Measurements from ENCODE around the gene CPT1A.

The CPT1A gene

DNA sequence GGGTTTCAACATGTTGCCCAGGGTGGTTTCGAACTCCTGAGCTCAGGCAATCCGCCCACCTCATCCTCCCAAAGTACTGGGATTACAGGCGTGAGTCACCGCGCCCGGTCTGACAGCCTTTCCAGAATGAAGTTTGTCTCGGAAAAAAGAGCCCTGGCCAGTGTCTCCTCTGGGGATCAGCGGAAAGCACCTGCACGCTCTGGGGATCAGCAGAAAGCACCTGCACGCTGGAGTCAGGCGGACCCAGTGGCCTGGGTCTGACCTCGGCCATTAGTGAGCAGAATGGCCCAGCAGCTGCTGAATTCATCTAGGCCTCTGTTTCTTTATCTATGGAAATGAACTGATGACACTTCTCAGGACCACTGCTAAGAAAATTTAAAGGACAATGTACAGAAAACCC is 79.9 kb downstream of the CPT1A start:
- no peak for DNase-seq (ENCODE audit: low read depth in 1 of 2, low spot score in 1 of 2)

DNA sequence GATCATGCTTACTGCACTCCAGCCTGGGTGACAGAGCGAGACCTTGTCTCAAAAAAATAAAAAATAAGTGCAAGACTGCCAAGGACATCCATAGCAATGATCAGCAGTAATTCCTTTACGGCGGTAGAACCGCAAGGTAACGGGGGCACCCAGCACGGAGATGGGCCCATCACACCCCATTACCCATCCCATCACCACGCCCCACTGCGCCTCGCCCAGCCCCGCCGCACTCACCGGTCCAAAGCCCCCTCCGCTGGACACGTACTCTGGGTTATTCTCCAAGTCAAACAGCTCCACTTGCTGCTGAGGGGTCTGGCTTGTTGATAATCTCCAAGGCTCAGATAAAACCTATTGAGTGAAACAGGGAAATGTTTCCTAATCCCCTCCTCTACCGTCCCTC is 81.7 kb downstream of the CPT1A start:
- DNase-seq (ENCODE audit: low read depth in 1 of 2, low spot score in 1 of 2), result no peak

DNA sequence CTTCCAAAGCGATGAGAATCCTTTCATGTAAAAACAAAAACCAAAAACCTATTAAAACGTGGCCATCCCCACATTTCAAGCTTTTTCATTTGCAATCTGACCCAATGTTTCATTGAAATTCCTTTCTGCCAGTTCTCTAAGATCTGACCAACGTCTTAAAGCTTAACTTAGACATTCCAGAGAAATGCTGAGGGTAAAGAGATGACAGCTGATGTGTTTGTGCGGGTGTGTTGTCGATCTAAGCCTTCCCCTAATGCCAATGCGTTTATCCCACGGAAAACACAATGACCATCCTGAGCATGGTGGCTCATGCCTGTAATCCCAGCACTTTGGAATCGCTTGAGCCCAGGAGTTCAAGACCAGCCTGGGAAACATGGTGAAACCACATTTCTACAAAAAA is 84.0 kb downstream of the CPT1A start:
- no peak for DNase-seq (ENCODE audit: low read depth in 1 of 2, low spot score in 1 of 2)

DNA sequence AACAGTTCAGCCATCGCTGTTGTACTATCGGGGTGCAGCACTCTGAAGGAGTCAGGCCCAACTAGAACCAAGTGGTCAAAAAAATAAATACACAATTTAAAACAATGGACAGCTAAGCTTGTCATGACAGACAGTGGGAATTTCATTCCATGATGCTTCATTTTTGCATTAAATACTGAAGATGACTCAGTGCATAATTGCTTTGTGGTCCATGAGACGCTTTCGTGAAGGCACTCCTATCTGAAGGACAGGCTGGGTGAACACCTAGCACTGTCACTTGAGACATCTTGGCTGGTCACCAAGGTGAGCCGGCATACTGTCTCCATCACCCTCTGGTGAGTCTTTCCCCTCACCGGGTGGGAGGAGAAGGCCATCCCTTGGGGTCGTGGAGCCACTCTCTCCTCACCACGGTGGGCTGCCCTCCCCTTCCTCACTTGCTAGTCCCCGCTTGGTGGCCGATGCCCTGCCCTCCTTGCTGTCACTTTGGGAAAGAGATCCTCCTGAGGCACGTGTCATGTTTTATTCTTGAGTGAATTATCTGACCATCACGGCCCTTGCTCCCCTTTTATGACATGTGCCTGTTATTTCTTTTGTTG is 85.4 kb downstream of the CPT1A start:
- DNase-seq (ENCODE audit: low read depth in 1 of 2, low spot score in 1 of 2), result no peak

DNA sequence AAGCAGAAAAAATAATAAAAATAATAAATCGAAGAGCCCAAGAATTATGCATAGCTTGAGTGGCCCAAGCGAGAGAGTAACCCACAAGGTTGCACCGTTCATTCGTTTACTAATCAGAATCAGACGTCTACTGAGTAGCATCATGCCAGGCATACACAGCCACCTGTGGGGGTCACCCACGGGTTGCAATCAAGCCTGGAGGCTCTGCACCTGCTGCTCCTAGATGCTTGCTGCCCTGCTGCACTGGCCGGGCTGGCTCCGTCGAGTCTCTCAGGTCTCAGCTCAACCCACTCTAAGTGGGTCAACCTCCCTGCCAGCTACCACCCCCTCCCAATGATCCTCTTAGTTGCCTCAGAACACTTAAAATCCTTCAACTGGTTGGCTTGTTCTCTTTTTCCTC is 88.4 kb downstream of the CPT1A start:
- no peak for DNase-seq (ENCODE audit: low read depth in 1 of 2, low spot score in 1 of 2)

DNA sequence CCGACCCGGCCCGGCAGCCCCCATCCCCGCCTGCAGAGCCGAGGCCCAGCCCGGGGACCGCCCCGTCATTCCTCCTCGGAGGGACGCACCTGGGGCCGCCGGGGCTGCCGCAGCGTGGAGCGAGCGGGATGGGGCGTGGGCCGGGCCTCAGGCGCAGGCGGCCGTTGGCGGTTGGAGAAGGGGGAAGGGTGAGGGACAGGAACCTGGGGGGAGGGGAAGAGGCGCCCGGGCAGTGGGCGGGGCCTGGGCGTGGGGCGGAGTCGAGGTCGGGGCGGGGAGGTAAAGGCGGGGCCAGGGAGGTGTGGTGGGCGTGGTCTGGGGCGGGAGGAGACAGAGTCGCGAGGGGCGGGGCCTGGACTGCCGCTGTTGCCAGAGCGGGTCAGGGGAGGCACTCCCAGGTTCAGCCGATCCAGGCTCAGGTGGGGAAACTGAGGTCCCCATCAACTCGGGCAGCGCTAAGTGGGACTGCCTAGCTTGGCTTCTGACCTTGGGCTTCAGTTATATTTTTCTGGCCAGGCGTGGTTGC is 90.3 kb downstream of the CPT1A start, which contains the start of gene TESMIN:
TSS of gene TESMIN (minus strand) at position 190 of the 526 bp plus-strand sequence. CDS start 860 bp downstream, outside the sequence.
- DNase-seq (ENCODE audit: low read depth in 1 of 2, low spot score in 1 of 2), result peak; percentile 87 to 88

DNA sequence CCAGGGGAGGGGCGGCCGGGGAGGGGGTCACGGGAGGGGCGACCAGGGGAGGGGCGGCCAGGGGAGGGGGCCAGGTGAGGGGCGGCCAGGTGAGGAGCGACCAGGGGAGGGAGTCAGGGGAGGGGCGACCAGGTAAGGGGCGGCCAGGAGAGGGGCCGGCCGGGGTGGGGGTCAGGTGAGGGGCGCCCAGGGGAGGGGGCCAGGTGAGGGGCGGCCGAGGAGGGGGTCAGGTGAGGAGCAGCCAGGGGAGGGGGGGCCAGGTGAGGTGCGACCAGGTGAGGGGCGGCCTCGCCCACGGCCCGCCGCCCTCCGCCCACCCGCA is 90.8 kb downstream of the CPT1A start:
- DNase-seq (ENCODE audit: low read depth in 1 of 2, low spot score in 1 of 2), result no peak

DNA sequence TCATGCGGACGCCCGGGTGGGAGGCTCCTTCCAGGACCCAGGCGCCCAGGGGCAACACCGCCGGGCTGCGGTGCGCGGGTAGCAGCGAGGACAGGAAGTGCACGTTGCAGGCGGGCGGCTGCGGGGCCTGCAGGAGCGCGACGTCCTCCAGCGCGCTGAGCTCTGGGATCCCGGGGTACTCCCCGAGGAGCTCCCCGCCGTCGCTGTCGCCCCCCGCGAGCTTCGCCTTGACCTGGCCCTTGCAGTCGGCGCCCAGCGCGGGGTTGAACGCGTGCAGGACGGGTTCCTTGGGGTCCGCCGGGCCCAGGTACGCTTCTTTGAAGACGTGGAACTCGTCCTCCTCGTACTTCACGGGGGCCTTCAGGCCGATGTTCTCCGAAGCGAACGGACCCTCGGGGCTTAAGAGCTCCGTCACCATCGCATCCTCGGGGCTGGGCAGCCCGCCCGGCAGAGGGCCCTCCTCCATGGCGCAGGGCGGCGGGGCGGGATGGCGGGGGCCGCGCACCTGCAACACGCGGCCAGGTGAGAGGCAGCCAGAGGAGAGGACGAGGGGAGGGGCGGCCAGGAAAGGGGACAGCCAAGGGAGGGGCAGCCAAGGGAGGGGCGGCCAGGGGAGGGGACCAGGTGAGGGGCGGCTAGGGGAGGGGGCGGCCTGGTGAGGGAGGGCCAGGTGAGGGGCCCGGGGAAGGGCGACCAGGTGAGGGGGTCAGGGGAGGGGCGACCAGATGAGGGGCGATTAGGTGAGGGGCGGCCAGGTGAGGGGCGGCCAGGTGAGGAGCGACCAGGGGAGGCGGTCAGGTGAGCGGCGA is 91.3 kb downstream of the CPT1A start:
- DNase-seq (ENCODE audit: low read depth in 1 of 2, low spot score in 1 of 2), result no peak

DNA sequence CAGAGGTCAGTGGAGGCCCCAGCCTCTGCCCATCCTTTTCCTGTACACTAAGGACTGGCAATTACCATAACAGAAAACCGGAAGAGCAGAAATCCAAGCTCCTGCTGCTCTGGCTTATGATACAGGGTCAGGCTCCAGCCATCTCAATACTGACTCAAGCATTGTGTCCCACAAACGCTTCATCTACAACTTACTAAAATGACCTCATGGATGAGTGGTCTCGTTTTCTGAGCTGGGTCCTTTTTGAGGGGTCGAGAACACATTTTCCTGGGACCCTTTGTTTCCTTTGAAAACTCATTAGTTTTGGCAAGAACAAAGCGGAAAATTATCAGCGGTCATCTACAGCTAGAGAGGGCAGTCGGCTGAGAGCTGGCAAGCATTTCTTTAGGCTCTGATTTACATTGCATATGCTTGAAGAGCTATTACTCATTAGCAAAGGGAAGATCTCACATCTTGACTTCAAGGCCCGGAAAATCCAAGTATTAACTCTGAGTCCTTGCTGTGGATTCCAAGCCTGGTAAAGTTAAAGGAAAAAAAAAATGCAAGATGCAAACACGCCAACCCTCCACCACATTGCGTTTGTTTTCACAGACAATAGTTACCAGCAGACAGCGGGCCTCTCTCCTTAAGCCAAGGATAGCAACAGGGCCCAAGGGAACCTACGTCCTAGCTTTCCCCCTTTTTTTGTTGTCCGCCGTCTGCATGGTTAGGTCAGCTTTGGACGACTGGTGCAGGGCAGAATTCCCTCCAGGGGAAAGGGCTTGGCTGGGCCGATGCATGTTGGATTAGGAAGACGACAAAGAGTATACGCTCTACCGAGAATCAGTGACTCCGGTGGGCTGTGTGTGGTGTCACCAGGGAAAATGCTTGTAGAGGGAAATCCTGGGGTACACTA is 92.2 kb downstream of the CPT1A start:
- no peak for DNase-seq (ENCODE audit: low read depth in 1 of 2, low spot score in 1 of 2)

DNA sequence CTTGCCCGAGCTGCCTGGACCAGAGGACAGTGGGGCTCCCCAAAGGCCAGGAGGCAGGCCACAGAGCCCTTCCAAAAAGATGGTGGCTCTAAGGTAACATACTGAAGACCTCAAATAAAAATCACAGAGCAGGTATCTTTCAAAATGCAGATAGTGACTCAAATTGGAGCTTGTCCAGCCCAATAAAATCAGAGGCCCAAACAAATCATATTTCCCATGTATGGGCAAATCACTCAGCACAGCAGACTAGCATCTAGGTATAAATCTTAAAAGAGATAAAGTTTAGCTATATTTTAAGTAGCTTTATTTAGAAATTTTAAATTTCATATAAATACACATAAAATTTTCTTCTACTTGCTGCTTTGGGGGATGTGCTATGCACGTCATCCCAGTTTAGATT is 93.7 kb downstream of the CPT1A start:
- no peak for DNase-seq (ENCODE audit: low read depth in 1 of 2, low spot score in 1 of 2)

DNA sequence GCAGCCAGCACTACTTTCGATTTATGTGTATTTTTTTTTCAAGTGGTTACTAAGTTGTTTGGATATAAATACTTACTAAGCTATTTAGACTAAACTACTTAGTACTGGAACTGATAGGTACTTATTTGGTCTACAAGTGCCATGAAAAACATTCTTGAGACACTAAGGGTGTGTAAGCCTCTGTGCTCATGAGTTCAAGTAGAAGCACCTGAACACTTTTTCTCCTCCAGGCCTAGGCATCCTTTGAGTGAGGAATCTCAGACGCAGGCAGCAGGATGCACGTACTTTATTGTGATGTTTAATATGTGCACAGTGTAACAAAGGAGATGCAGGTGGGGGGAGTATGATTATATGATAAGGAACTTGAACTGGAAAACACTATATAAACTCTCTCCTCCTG is 98.2 kb downstream of the CPT1A start:
- no peak for DNase-seq (ENCODE audit: low read depth in 1 of 2, low spot score in 1 of 2)

DNA sequence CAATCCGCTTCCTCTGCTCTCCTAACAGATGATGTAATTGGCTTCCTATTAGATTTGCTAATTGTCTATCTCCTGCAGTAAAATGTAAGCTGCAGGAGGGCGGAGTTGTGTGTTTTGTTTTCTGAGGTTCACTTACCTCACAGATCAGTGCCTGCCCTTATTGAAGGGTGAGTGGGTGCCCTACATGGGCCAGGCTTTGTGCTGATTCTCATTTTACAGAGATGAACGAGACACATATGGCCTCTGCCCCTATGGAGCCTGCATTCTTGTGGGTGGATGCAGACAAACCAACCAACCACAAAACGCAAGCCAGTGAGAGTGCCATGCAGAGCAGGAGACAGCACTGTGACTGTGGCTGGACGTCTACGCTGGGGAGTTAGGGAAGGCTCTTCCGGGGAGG is 100.3 kb downstream of the CPT1A start:
- DNase-seq (ENCODE audit: low read depth in 1 of 2, low spot score in 1 of 2), result no peak

DNA sequence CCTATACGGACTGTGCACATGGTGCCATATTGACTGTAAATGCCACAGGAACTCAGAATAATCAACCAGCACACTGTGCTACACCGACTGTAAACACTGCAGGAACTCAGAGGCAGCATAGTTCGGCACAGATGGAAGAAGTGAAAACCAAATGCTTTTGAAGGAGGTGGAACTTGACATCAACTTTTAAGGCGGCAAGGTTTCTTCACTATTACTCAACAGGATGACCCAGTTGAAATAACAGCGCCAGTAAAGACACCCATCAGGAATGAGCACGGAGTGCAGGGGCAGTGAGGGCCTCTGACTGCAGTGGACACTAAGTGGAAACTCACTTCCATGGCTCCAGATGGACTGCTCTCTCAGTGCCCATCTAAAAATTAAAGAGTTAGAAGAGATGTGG is 106.1 kb downstream of the CPT1A start:
- no peak for DNase-seq (ENCODE audit: low read depth in 1 of 2, low spot score in 1 of 2)

DNA sequence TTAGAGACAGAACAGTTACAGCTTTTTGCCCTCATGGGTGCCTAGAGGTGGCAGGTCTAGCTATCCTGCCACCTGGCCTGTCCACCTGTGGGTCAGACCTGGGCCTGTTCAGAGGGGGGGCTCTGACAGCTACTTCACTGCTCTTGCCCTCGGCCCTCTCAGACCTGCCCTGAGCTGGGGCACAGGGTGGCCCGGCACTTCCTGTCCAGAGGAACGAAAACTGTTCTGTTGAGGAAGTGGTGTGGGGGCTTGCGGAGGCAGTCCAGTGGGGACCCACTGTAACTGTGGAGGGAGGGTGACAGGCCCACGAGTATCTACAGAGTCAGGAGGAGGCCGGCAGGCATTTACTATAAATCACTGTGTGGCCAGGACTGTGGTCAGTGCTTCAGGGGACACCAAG is 106.6 kb downstream of the CPT1A start:
- no peak for DNase-seq (ENCODE audit: low read depth in 1 of 2, low spot score in 1 of 2)

DNA sequence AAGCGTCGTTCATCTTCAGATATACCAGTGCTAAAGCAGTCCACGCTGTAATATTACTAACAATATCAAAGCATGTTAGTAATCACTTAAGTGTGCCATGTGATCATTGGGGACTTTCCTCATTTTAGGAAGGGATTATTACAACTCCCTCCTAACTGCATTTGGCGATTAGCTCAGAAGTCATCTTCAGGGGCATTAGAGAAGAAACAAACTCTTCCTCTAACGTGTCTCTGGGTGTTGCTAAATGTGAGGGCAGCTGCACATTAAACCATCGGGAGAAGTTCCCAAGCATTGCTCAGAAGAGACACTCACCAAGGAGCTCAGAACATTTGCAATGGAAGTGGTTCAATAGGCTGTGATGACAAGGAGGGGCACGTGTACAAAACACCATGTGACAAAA is 107.6 kb downstream of the CPT1A start:
- DNase-seq (ENCODE audit: low read depth in 1 of 2, low spot score in 1 of 2), result no peak

DNA sequence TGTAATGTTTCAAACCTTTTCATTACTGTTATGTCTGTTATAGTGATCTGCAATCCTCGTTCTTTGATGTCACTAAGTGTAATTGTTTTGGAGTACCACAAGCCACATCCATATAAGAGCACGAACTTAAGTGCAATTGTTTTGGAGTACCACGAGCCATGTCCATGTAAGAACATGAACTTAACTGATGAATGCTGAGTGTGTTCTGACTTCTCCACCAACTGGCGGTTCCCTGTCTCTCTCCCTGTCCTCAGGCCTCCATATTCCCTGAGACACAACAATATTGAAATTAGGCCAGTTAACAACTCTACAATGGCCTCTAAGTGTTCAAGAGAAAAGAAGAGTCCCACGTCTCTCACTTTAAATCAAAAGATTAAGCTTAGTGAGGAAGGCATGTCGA is 113.9 kb downstream of the CPT1A start:
- no peak for DNase-seq (ENCODE audit: low read depth in 1 of 2, low spot score in 1 of 2)

DNA sequence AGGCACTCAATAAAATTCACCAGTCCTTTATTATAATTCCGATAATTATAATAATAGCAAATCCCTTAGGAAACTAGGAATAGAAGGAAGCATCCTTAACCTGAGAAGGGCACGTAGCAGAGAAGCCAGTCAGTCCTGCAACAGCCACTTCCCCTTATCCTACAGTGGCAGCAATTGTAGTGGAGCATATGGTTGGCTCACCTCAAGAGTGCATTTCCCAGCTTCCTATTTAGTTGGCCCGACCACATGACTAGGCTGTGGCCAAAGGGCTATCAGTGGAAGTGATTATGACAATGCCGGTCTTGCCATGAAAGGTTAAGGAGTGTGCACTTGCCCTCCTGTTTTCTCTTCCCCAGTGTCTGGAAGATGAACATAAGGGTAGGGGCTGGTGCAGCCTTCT is 117.4 kb downstream of the CPT1A start:
- no peak for DNase-seq (ENCODE audit: low read depth in 1 of 2, low spot score in 1 of 2)

DNA sequence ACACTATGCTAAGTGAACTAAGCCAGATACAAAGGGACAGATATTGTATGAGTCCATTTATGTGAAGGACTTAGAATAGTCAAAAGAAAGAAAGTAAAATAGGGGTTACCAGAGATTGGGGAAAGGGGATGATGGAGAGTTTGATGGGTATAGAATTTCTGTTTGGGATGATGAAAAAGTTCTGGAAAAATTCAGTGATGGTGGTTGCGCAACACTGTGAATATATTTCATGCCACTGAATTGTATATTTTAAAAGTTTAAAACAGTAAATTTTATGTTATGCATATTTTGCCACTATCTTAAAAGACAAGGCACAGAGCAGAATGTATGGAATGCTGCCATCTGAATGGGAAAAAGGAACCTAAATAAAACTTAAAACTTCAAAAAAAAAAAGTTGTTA is 119.6 kb downstream of the CPT1A start:
- no peak for DNase-seq (ENCODE audit: low read depth in 1 of 2, low spot score in 1 of 2)

DNA sequence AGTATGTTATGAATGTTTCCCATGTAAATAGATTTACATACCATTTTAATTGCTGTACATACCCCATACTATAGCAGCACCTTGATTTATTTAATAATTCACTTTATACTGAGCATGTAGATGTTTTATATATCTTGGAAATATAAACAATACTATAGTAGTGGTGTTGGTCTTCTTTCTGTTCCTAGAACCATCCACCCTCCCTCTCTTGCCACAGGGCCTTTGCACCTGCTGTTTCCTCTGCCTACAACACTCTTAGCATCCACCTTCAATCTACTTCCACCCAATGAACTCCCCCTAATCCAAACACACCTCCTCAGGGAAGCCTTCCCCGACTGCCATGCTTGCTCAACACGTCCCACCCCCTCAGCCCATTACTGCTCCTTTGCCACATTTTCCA is 120.6 kb downstream of the CPT1A start:
- DNase-seq (ENCODE audit: low read depth in 1 of 2, low spot score in 1 of 2), result no peak

DNA sequence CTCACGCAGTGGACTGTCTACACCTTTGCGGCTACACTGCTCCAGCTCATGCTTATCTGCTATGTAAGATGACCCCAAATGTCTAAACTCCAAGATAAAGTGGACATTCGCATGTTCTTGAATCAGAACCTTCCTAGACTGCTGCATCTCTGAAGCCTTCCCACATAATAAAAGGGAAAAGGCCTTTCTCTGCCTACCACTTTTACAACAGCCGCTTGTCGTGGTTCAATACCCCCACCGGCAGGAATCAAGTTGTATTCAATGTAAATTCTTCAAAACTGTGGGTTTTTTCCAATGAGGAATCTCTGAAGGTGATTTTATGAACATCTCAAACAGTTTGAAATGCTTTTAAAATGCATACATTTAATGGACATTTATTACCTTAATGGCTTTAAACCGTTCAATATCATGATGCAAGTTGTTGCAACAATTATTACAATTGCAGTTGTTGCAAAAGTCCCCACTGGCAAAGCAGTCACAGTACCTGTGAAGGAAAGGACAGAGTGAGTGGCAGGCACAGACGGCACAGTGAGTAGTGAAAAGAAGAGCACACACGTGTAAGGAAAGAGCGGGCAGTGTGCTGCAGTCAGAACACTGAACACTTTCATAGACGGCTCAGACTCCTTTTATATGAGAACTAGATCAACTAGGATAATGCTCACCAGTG is 126.1 kb downstream of the CPT1A start:
- DNase-seq (ENCODE audit: low read depth in 1 of 2, low spot score in 1 of 2), result no peak

Data from stimulated activated CD4-positive, alpha-beta T cell treated with anti-CD3 and anti-CD28 coated beads, Interleukin-15, amount 100 ng/mL, for 1 hour (primary cell).